ENCODE measurements around the gene CPD. TPM values are rescaled to one million over a fixed set of nuclear protein-coding genes. Genes with fewer than 3 reads are reported as not detected.
"Not testable (repeated sequence)": the region's sequence is repeated elsewhere in the genome, so short reads cannot be mapped to it uniquely, and the experiment has no call there.

The CPD gene
- total RNA-seq, 1 donor from 2014 or later, result 97.9 TPM

- H3K36me3 ChIP-seq (ENCODE audit: control insufficient read depth, insufficient read depth, low read length), result no peaks in the 10 kb centered on the region
- H3K4me3 ChIP-seq (ENCODE audit: low read depth, low read length), result no peak overlapping the region
- no peak for TF ChIP-seq CTCF (IDR thresholded peaks at IDR 0.05; ENCODE audit: insufficient read depth, low read length, poor library complexity, severe bottlenecking)
- no peak for DNase-seq (ENCODE audit: low read depth)
- H3K27me3 ChIP-seq (ENCODE audit: control insufficient read depth, insufficient read depth, low read length), result no peaks in the 10 kb centered on the region
Observed at GRCh38 chr17:30398328-30399041, 19.8 kb downstream of the CPD start.

GRCh38 chr17:30401097-30401496, 22.4 kb downstream of the CPD start:
- TF ChIP-seq CTCF (IDR thresholded peaks at IDR 0.05; ENCODE audit: insufficient read depth, low read length, poor library complexity, severe bottlenecking), result no peak
- Histone ChIP-seq H3K4me3 (ENCODE audit: low read depth, low read length) (no peak overlapping the region), H3K36me3 (ENCODE audit: control insufficient read depth, insufficient read depth, low read length) (no peaks in the 10 kb centered on the region), H3K27me3 (ENCODE audit: control insufficient read depth, insufficient read depth, low read length) (no peaks in the 10 kb centered on the region)
- DNase-seq (ENCODE audit: low read depth), result no peak

- Histone ChIP-seq H3K36me3 (ENCODE audit: control insufficient read depth, insufficient read depth, low read length) (no peaks in the 10 kb centered on the region), H3K4me3 (ENCODE audit: low read depth, low read length) (no peak overlapping the region), H3K27me3 (ENCODE audit: control insufficient read depth, insufficient read depth, low read length) (no peaks in the 10 kb centered on the region)
- DNase-seq (ENCODE audit: low read depth), result no peak
- TF ChIP-seq CTCF (IDR thresholded peaks at IDR 0.05; ENCODE audit: insufficient read depth, low read length, poor library complexity, severe bottlenecking), result no peak
Observed at GRCh38 chr17:30405161-30405560, 26.4 kb downstream of the CPD start.

- H3K4me3 ChIP-seq (ENCODE audit: low read depth, low read length); H3K27me3 ChIP-seq (ENCODE audit: control insufficient read depth, insufficient read depth, low read length); H3K36me3 ChIP-seq (ENCODE audit: control insufficient read depth, insufficient read depth, low read length); DNase-seq (ENCODE audit: low read depth): not testable (repeated sequence)
Observed at GRCh38 chr17:30410627-30411026, 31.9 kb downstream of the CPD start.

GRCh38 chr17:30412008-30412496, 33.3 kb downstream of the CPD start:
- not testable (repeated sequence) for DNase-seq (ENCODE audit: low read depth); H3K4me3 ChIP-seq (ENCODE audit: low read depth, low read length); H3K27me3 ChIP-seq (ENCODE audit: control insufficient read depth, insufficient read depth, low read length); H3K36me3 ChIP-seq (ENCODE audit: control insufficient read depth, insufficient read depth, low read length)

- no peak for TF ChIP-seq CTCF (IDR thresholded peaks at IDR 0.05; ENCODE audit: insufficient read depth, low read length, poor library complexity, severe bottlenecking)
- Histone ChIP-seq H3K27me3 (ENCODE audit: control insufficient read depth, insufficient read depth, low read length) (no peaks in the 10 kb centered on the region), H3K4me3 (ENCODE audit: low read depth, low read length) (no peak overlapping the region), H3K36me3 (ENCODE audit: control insufficient read depth, insufficient read depth, low read length) (no peaks in the 10 kb centered on the region)
- no peak for DNase-seq (ENCODE audit: low read depth)
Observed at GRCh38 chr17:30413109-30413508, 34.4 kb downstream of the CPD start.

- no peak for TF ChIP-seq CTCF (IDR thresholded peaks at IDR 0.05; ENCODE audit: insufficient read depth, low read length, poor library complexity, severe bottlenecking)
- H3K27me3 ChIP-seq (ENCODE audit: control insufficient read depth, insufficient read depth, low read length), result no peaks in the 10 kb centered on the region
- DNase-seq (ENCODE audit: low read depth), result no peak
Observed at GRCh38 chr17:30414486-30414885, 35.8 kb downstream of the CPD start.

More at GRCh38 chr17:30414486-30414885, 35.8 kb downstream of the CPD start:
- no peaks in the 10 kb centered on the region for H3K36me3 ChIP-seq (ENCODE audit: control insufficient read depth, insufficient read depth, low read length)
- no peak overlapping the region for H3K4me3 ChIP-seq (ENCODE audit: low read depth, low read length)

Data from kidney epithelial cell (primary cell).